Measurements from ENCODE around the gene LILRB1. TPM values are rescaled to one million over a fixed set of nuclear protein-coding genes. Genes with fewer than 3 reads are reported as not detected.

Gene LILRB1
- total RNA-seq, 1 donor from 2014 or later: not detected

DNA sequence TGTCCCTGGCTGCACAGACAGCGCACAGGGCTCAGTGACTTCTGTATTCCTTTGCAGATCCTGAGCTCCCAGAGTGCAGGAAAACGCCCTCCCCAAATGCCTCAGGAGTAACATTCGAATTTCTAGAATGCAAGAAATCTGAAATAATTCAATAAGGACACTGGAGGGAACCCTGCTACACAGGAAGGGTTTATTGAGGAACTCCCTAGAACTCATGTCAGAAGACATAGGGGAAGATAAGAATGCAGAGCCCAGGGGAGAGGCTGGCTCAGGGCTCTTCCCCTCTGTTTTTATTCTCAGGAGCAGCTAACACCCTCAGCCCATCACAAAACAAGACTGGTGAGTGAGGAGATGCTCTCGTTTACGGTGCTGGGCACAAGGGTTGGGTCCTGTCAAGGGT is 30.1 kb upstream of the LILRB1 start:
- Mint-ChIP-seq H3K9me3 (ENCODE audit: low read depth) (peaks cover 43% of the 10 kb centered on the region), H3K36me3 (ENCODE audit: low read depth) (peaks cover 2% of the 10 kb centered on the region), H3K4me1 (ENCODE audit: low read depth) (no peaks in the 10 kb centered on the region), H3K4me3 (ENCODE audit: unreplicated experiment) (no peak overlapping the region), H3K27me3 (ENCODE audit: low read depth) (no peaks in the 10 kb centered on the region), H3K27ac (ENCODE audit: unreplicated experiment) (no peak overlapping the region)
- DNase-seq (ENCODE audit: low spot score): no peak
- TF ChIP-seq, protein P1, sequence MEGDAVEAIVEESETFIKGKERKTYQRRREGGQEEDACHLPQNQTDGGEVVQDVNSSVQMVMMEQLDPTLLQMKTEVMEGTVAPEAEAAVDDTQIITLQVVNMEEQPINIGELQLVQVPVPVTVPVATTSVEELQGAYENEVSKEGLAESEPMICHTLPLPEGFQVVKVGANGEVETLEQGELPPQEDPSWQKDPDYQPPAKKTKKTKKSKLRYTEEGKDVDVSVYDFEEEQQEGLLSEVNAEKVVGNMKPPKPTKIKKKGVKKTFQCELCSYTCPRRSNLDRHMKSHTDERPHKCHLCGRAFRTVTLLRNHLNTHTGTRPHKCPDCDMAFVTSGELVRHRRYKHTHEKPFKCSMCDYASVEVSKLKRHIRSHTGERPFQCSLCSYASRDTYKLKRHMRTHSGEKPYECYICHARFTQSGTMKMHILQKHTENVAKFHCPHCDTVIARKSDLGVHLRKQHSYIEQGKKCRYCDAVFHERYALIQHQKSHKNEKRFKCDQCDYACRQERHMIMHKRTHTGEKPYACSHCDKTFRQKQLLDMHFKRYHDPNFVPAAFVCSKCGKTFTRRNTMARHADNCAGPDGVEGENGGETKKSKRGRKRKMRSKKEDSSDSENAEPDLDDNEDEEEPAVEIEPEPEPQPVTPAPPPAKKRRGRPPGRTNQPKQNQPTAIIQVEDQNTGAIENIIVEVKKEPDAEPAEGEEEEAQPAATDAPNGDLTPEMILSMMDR (IDR thresholded peaks at IDR 0.05): no peak

DNA sequence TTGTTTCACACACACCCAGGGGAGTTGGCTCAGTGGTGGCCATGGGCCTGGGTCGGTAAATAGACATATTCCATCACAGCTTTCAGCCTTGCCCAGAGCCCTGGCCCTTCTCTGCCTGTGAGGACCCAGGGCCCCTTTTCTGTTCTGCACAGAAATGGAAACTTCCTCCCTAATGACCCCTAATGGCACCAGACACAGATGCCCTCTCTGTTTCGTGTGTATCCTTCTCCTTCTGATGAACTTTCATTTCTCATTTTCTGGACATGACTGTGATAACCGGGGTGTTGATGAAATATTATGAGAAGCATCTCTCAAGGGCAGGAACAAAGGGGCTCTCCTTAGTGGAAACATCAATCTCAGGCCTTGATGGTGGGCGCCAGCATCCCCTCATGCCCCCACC is 24.1 kb upstream of the LILRB1 start:
- no peak overlapping the region for H3K27ac Mint-ChIP-seq (ENCODE audit: unreplicated experiment)
- no peak for DNase-seq (ENCODE audit: low spot score)
- peaks cover 73% of the 10 kb centered on the region for H3K9me3 Mint-ChIP-seq (ENCODE audit: low read depth)
- H3K27me3 Mint-ChIP-seq (ENCODE audit: low read depth): no peaks in the 10 kb centered on the region
- TF ChIP-seq, protein P1 (IDR thresholded peaks at IDR 0.05): no peak
- no peak overlapping the region for H3K4me3 Mint-ChIP-seq (ENCODE audit: unreplicated experiment)
- peaks cover 2% of the 10 kb centered on the region for H3K36me3 Mint-ChIP-seq (ENCODE audit: low read depth)
- no peaks in the 10 kb centered on the region for H3K4me1 Mint-ChIP-seq (ENCODE audit: low read depth)

DNA sequence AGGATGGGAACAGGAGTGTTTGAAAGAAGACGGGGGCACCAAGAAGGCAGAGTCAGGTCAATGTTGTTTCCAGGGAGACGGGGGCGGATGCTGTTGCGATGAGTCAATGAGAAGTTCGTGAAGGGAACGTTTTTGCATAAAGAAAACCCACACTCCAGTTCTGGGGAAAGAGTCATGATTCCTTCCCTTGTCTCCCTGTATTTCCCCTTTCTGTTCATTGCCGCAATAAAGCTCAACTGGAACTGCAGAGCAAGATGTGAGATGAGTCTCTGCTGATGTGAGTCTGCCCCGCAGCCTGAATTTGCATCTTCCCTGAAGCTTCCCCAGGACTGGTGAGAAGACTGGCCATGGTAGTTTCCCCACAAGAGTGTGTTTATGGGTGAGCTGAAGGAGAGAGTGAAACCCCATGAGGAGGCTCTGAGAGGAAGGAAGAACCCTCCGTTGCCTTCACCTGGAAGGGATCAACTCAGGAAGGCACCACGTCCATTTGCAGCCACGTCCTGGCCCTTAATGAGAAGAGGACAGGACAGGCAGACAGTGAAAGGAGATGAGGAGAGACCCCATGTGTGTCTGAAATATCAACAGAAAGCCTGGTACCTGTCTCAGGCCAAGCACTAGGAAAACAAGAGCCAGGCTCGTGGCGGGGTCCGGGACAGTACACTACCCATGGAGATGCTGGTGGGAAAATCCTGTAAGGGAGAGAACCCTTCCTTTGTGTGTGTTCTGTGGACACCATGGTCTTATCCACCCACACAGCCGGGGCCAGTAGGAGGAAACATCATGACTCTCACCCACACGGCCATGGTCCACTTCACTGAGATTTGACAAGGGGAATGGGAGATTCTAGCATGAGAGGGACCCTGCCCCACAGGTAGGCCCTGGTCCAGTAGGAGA is 23.1 kb upstream of the LILRB1 start:
- DNase-seq (ENCODE audit: low spot score): no peak
- H3K36me3 Mint-ChIP-seq (ENCODE audit: low read depth): peaks cover 2% of the 10 kb centered on the region
- H3K9me3 Mint-ChIP-seq (ENCODE audit: low read depth): peaks cover 73% of the 10 kb centered on the region
- H3K4me1 Mint-ChIP-seq (ENCODE audit: low read depth): no peaks in the 10 kb centered on the region
- H3K4me3 Mint-ChIP-seq (ENCODE audit: unreplicated experiment): no peak overlapping the region
- H3K27ac Mint-ChIP-seq (ENCODE audit: unreplicated experiment): no peak overlapping the region
- no peaks in the 10 kb centered on the region for H3K27me3 Mint-ChIP-seq (ENCODE audit: low read depth)
- TF ChIP-seq, protein P1 (IDR thresholded peaks at IDR 0.05): no peak

DNA sequence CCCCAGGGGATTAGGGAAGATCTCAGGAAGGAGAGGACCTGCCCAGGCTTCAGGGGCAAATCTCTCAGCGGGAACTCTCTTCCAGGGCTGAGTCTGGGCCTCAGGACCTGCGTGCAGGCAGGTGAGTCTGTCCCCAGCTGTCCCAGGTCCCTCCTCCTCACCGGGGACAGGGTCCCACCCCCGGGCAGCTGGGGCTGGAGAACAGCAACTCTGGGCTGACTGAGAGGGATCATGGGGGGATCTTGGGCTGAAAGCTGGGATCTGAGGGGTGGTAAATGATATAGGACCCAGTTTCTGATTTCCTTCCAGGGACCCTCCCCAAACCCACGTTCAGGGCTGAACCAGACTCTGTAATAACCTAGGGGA is 22.5 kb upstream of the LILRB1 start:
- Mint-ChIP-seq H3K27me3 (ENCODE audit: low read depth) (no peaks in the 10 kb centered on the region), H3K4me1 (ENCODE audit: low read depth) (no peaks in the 10 kb centered on the region), H3K4me3 (ENCODE audit: unreplicated experiment) (no peak overlapping the region), H3K36me3 (ENCODE audit: low read depth) (peaks cover 2% of the 10 kb centered on the region), H3K9me3 (ENCODE audit: low read depth) (peaks cover 70% of the 10 kb centered on the region), H3K27ac (ENCODE audit: unreplicated experiment) (no peak overlapping the region)
- TF ChIP-seq, protein P1 (IDR thresholded peaks at IDR 0.05): no peak
- DNase-seq (ENCODE audit: low spot score): no peak

DNA sequence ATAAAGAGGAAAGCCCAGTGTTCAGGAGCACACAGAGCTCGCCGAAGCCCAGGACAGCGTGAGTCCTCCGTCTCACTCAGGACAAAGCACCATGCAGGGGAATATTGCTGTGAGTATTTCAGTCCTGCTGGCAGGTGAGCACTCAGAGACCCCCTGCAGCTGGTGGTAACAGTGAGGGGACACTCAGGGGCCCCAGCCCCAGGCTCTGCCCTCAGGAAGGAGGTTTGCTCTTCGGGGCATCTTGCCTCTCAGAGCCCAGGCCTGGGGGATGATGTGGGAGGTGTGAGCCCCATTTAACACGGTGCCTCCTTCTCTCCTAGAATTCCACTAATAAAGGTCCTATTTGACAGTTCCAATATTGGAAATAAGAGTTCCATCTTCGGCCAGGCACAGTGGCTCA is 22.1 kb upstream of the LILRB1 start:
- no peak overlapping the region for H3K4me3 Mint-ChIP-seq (ENCODE audit: unreplicated experiment)
- peaks cover 69% of the 10 kb centered on the region for H3K9me3 Mint-ChIP-seq (ENCODE audit: low read depth)
- H3K27ac Mint-ChIP-seq (ENCODE audit: unreplicated experiment): no peak overlapping the region
- H3K27me3 Mint-ChIP-seq (ENCODE audit: low read depth): no peaks in the 10 kb centered on the region
- DNase-seq (ENCODE audit: low spot score): no peak
- H3K4me1 Mint-ChIP-seq (ENCODE audit: low read depth): no peaks in the 10 kb centered on the region
- peaks cover 2% of the 10 kb centered on the region for H3K36me3 Mint-ChIP-seq (ENCODE audit: low read depth)
- TF ChIP-seq, protein P1 (IDR thresholded peaks at IDR 0.05): no peak
